Keratinocyte (primary cell): ENCODE data around the gene TRPV4. TPM values are rescaled to one million over a fixed set of nuclear protein-coding genes. Genes with fewer than 3 reads are reported as not detected.

Experiments
- DNase-seq: peaks from one replicate; pipeline ENCODE4 v3.0.0-alpha.2; 2011; ENCODE audit warnings: low read depth, missing footprints, low spot score
- FAIRE-seq: peaks from 2 replicates; lab custom pipeline; 2011; peaks lifted over from hg19 to GRCh38; lab: Jason Lieb, UNC
- H2AFZ ChIP-seq: 2 replicates; pipeline ENCODE4 v1.6.0; 2012; ENCODE audit warnings: low read length, control low read depth, inconsistent platforms; ENCODE audit not compliant: control insufficient read depth
- H3K27ac ChIP-seq: 2 replicates; pipeline ENCODE4 v1.5.1; 2011; ENCODE audit warnings: low read length; ENCODE audit not compliant: control insufficient read depth, insufficient read depth
- H3K27me3 ChIP-seq: 3 replicates; pipeline ENCODE4 v1.6.0; 2011; ENCODE audit warnings: low read length; ENCODE audit not compliant: control insufficient read depth, insufficient read depth; ENCODE audit errors: extremely low read depth
- H3K36me3 ChIP-seq, 2 experiments: 2 replicates in 1 of 2; 3 replicates in 1 of 2; pipeline ENCODE4 v1.5.1; 2011; ENCODE audit warnings: low read length in 2 of 2, mild to moderate bottlenecking in 1 of 2; ENCODE audit not compliant: control insufficient read depth in 2 of 2, insufficient read depth in 2 of 2; ENCODE audit errors: extremely low read depth in 1 of 2
- H3K4me1 ChIP-seq: 3 replicates; pipeline ENCODE4 v1.5.1; 2011; ENCODE audit warnings: low read length; ENCODE audit not compliant: control insufficient read depth, insufficient read depth; ENCODE audit errors: extremely low read depth
- H3K4me2 ChIP-seq: 3 replicates; pipeline ENCODE4 v1.6.0; 2011; ENCODE audit warnings: low read depth, low read length; ENCODE audit not compliant: control insufficient read depth, insufficient read depth; ENCODE audit errors: extremely low read depth
- H3K4me3 ChIP-seq, 3 experiments: fragments of 200-600 bp in 1 of 3; sonication (generic) in 1 of 3; 2 replicates in 2 of 3; 3 replicates in 1 of 3; pipeline ENCODE4 v1.5.1; 2011 to 2016; ENCODE audit warnings: low read length in 3 of 3, mild to moderate bottlenecking in 3 of 3, control low read depth in 2 of 3, inconsistent platforms in 1 of 3, low read depth in 1 of 3, mixed read lengths in 1 of 3, mixed run types in 1 of 3, moderate library complexity in 1 of 3; ENCODE audit not compliant: control insufficient read depth in 2 of 3, insufficient read depth in 2 of 3; ENCODE audit errors: extremely low read depth in 1 of 3
- H3K79me2 ChIP-seq: 2 replicates; pipeline ENCODE4 v1.6.0; 2012; ENCODE audit warnings: low read length; ENCODE audit not compliant: control insufficient read depth, insufficient read depth
- H3K9ac ChIP-seq: 3 replicates; pipeline ENCODE4 v1.6.0; 2011; ENCODE audit warnings: low read length; ENCODE audit not compliant: control insufficient read depth, insufficient read depth; ENCODE audit errors: extremely low read depth
- H3K9me1 ChIP-seq: 3 replicates; pipeline ENCODE4 v1.6.0; 2011; ENCODE audit warnings: low read length; ENCODE audit not compliant: control insufficient read depth, insufficient read depth; ENCODE audit errors: extremely low read depth
- H3K9me3 ChIP-seq: 2 replicates; pipeline ENCODE4 v1.5.1; 2012; ENCODE audit warnings: low read depth, low read length; ENCODE audit not compliant: control insufficient read depth
- H4K20me1 ChIP-seq: 3 replicates; pipeline ENCODE4 v1.6.0; 2011; ENCODE audit warnings: low read length; ENCODE audit not compliant: control insufficient read depth, insufficient read depth; ENCODE audit errors: extremely low read depth
- EZH2 ChIP-seq: IDR thresholded peaks from one replicate; pipeline ENCODE4 v1.6.1; 2012; ENCODE audit warnings: inconsistent platforms, mild to moderate bottlenecking, low read length, moderate library complexity
- dilution Hi-C: fragments of 300-500 bp; cut with MboI; formaldehyde crosslinking; loops from one replicate; pipeline ENCODE4 v1.7.0; 2020; ENCODE audit warnings: low sequenced_read_pairs; ENCODE audit not compliant: extremely low pct_ligation_motif_present
- polyA plus RNA-seq, 5 experiments: library from polyadenylated mRNA; depleted of rRNA in 3 of 5; stranded (reverse) in 3 of 5; stranded (forward) in 1 of 5; unstranded in 1 of 5; fragments of >200 nt; gene quantifications; 1 replicate in 1 of 5; 2 replicates in 3 of 5; 3 replicates in 1 of 5; pipeline versions ENCODE4 v1.2.1 to v1.2.3, GENCODE V29; 2011 to 2012; ENCODE audit warnings: missing spikeins in 2 of 5, low read depth in 1 of 5, low replicate concordance in 1 of 5
- TF ChIP-seq, protein P1 (sequence below), 3 experiments: IDR thresholded peaks in 1 of 3; conservative IDR thresholded peaks in 1 of 3; optimal IDR thresholded peaks in 1 of 3; 2 replicates in 2 of 3; 3 replicates in 1 of 3; pipeline versions ENCODE3 to v1.5.1; 2011; ENCODE audit warnings: low read length in 3 of 3, mild to moderate bottlenecking in 3 of 3, moderate library complexity in 2 of 3, control low read depth in 1 of 3, inconsistent platforms in 1 of 3; ENCODE audit not compliant: insufficient read depth in 2 of 3; ENCODE audit errors: extremely low read depth in 1 of 3

Gene TRPV4
- polyA plus RNA-seq, 1 donor (not counting 4 experiments of a cell fraction or from before 2014, with no cell fraction given), result 0.46 TPM

- H3K27me3 ChIP-seq, result no peaks in the 10 kb centered on the region
- H3K79me2 ChIP-seq, result peaks cover under 1% of the 10 kb centered on the region
- H3K4me3 ChIP-seq, result no peak overlapping the region
- no peaks in the 10 kb centered on the region for H3K4me1 ChIP-seq
- H3K9me3 ChIP-seq, result no peaks in the 10 kb centered on the region
- no peak overlapping the region for H3K4me2 ChIP-seq
- no peaks in the 10 kb centered on the region for H4K20me1 ChIP-seq
- no peak overlapping the region for H3K27ac ChIP-seq
- no peak for DNase-seq
- no peaks in the 10 kb centered on the region for H3K9me1 ChIP-seq
- no peak for FAIRE-seq
- no peak overlapping the region for H2AFZ ChIP-seq
- no peak overlapping the region for H3K9ac ChIP-seq
- no peak for TF ChIP-seq EZH2
- TF ChIP-seq, protein P1, sequence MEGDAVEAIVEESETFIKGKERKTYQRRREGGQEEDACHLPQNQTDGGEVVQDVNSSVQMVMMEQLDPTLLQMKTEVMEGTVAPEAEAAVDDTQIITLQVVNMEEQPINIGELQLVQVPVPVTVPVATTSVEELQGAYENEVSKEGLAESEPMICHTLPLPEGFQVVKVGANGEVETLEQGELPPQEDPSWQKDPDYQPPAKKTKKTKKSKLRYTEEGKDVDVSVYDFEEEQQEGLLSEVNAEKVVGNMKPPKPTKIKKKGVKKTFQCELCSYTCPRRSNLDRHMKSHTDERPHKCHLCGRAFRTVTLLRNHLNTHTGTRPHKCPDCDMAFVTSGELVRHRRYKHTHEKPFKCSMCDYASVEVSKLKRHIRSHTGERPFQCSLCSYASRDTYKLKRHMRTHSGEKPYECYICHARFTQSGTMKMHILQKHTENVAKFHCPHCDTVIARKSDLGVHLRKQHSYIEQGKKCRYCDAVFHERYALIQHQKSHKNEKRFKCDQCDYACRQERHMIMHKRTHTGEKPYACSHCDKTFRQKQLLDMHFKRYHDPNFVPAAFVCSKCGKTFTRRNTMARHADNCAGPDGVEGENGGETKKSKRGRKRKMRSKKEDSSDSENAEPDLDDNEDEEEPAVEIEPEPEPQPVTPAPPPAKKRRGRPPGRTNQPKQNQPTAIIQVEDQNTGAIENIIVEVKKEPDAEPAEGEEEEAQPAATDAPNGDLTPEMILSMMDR (optimal IDR thresholded peaks at IDR 0.05 in 1 of 3, IDR thresholded peaks at IDR 0.05 in 1 of 3, conservative IDR thresholded peaks at IDR 0.05 in 1 of 3; ENCODE audit: extremely low read depth in 1 of 3, insufficient read depth in 2 of 3, low read length in 3 of 3), result no peak
- peaks cover 14 to 23% of the 10 kb centered on the region in 2 experiments for H3K36me3 ChIP-seq
- dilution Hi-C loops, result no loop called here
Observed at GRCh38 chr12:109858764-109859163, 25.6 kb upstream of the TRPV4 start.

DNA sequence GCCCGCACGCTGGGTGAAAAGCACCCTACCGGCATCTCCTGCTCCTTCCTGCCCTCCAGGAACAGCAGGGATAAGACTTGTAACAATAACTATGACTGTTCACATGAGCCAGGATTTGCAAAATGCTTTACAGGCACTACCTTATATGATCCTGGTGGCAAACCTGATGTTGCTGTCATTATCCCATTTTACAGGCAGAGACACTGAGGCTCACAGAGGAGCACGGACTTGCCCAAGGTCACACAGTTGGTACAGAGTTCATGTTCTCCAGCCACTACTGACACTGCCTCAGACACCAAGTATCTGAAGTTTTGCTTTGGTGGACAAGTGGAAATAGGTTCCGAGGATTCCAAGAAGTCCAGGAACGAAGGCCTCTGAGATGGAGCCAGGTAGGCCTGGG, 24.5 kb upstream of the TRPV4 start:
- no peaks in the 10 kb centered on the region for H3K27me3 ChIP-seq
- H3K4me1 ChIP-seq, result no peaks in the 10 kb centered on the region
- H3K9ac ChIP-seq, result no peak overlapping the region
- no peaks in the 10 kb centered on the region for H3K9me3 ChIP-seq
- H3K4me2 ChIP-seq, result no peak overlapping the region
- H3K4me3 ChIP-seq, result no peak overlapping the region
- dilution Hi-C loops, result no loop called here
- H2AFZ ChIP-seq, result no peak overlapping the region
- FAIRE-seq (no peak), DNase-seq (no peak)
- TF ChIP-seq EZH2, result no peak
- TF ChIP-seq, protein P1 (optimal IDR thresholded peaks at IDR 0.05 in 1 of 3, IDR thresholded peaks at IDR 0.05 in 1 of 3, conservative IDR thresholded peaks at IDR 0.05 in 1 of 3; ENCODE audit: extremely low read depth in 1 of 3, insufficient read depth in 2 of 3, low read length in 3 of 3), result no peak
- H3K36me3 ChIP-seq, result peaks cover 17 to 25% of the 10 kb centered on the region in 2 experiments
- no peak overlapping the region for H3K27ac ChIP-seq
- no peaks in the 10 kb centered on the region for H4K20me1 ChIP-seq
- H3K9me1 ChIP-seq, result no peaks in the 10 kb centered on the region
- no peaks in the 10 kb centered on the region for H3K79me2 ChIP-seq
